ENCODE measurements around the gene HES1. TPM values are rescaled to one million over a fixed set of nuclear protein-coding genes. Genes with fewer than 3 reads are reported as not detected.

Gene HES1
- total RNA-seq, 3 donors from 2014 or later: 6.6 to 110 (median 87.2) TPM

- intact Hi-C loops (cut with DNase I; ENCODE audit: low total_unique reads): no loop called here
- H3K9me3 ChIP-seq: no peaks in the 10 kb centered on the region
- no peak overlapping the region for H3K4me3 ChIP-seq
- H3K27me3 ChIP-seq: no peaks in the 10 kb centered on the region
- no peak for TF ChIP-seq POLR2AphosphoS5 (IDR thresholded peaks at IDR 0.05)
- TF ChIP-seq CTCF (IDR thresholded peaks at IDR 0.05): no peak
- no peak for TF ChIP-seq POLR2A (IDR thresholded peaks at IDR 0.05)
- peaks cover 4 to 17% of the 10 kb centered on the region in 2 donors for H3K4me1 ChIP-seq
- no peak for DNase-seq (ENCODE audit: low spot score in 2 of 2)
- H3K36me3 ChIP-seq: no peaks in the 10 kb centered on the region
- H3K27ac ChIP-seq: no peak overlapping the region
These were observed 42.1 kb upstream of the HES1 start for GRCh38 chr3:194093842-194094241.

GRCh38 chr3:194095464-194095863, 40.5 kb upstream of the HES1 start:
- no peaks in the 10 kb centered on the region for H3K9me3 ChIP-seq
- intact Hi-C loops (cut with DNase I; ENCODE audit: low total_unique reads): no loop called here
- H3K4me3 ChIP-seq: no peak overlapping the region
- no peaks in the 10 kb centered on the region for H3K36me3 ChIP-seq
- peaks cover 0 to 17% of the 10 kb centered on the region in 2 donors for H3K4me1 ChIP-seq
- TF ChIP-seq CTCF (IDR thresholded peaks at IDR 0.05): no peak
- TF ChIP-seq POLR2A (IDR thresholded peaks at IDR 0.05): no peak
- no peak for TF ChIP-seq POLR2AphosphoS5 (IDR thresholded peaks at IDR 0.05)
- H3K27ac ChIP-seq: peak overlapping the region; percentile 44 to 46
- no peaks in the 10 kb centered on the region for H3K27me3 ChIP-seq
- peak in 1 of 2 donors; percentile 56 for DNase-seq (ENCODE audit: low spot score in 2 of 2)

GRCh38 chr3:194095902-194096301, 40.0 kb upstream of the HES1 start:
- Histone ChIP-seq H3K27ac (peak overlapping the region; percentile 44 to 46), H3K9me3 (no peaks in the 10 kb centered on the region), H3K4me3 (no peak overlapping the region), H3K36me3 (no peaks in the 10 kb centered on the region), H3K27me3 (no peaks in the 10 kb centered on the region), H3K4me1 (peaks cover 0 to 17% of the 10 kb centered on the region in 2 donors)
- TF ChIP-seq POLR2AphosphoS5 (IDR thresholded peaks at IDR 0.05) (no peak), POLR2A (IDR thresholded peaks at IDR 0.05) (no peak), CTCF (IDR thresholded peaks at IDR 0.05) (no peak)
- no peak for DNase-seq (ENCODE audit: low spot score in 2 of 2)
- intact Hi-C loops (cut with DNase I; ENCODE audit: low total_unique reads): no loop called here

- H3K4me3 ChIP-seq: peak overlapping the region in 1 of 3 donors; percentile 17
- H3K27me3 ChIP-seq: no peaks in the 10 kb centered on the region
- H3K4me1 ChIP-seq: peaks cover 0 to 17% of the 10 kb centered on the region in 2 donors
- H3K36me3 ChIP-seq: no peaks in the 10 kb centered on the region
- intact Hi-C loops (cut with DNase I; ENCODE audit: low total_unique reads): no loop called here
- peak in 1 of 2 donors; percentile 37 for DNase-seq (ENCODE audit: low spot score in 2 of 2)
- H3K27ac ChIP-seq: peak overlapping the region; percentile 79 to 84
- no peaks in the 10 kb centered on the region for H3K9me3 ChIP-seq
- no peak for TF ChIP-seq POLR2A (IDR thresholded peaks at IDR 0.05)
- no peak for TF ChIP-seq CTCF (IDR thresholded peaks at IDR 0.05)
- no peak for TF ChIP-seq POLR2AphosphoS5 (IDR thresholded peaks at IDR 0.05)
These were observed 38.6 kb upstream of the HES1 start for GRCh38 chr3:194097141-194097882.

- Histone ChIP-seq H3K4me1 (peaks cover 0 to 17% of the 10 kb centered on the region in 2 donors), H3K9me3 (no peaks in the 10 kb centered on the region), H3K27ac (peak overlapping the region; percentile 79 to 84), H3K27me3 (no peaks in the 10 kb centered on the region), H3K36me3 (no peaks in the 10 kb centered on the region), H3K4me3 (no peak overlapping the region)
- no peak for TF ChIP-seq CTCF (IDR thresholded peaks at IDR 0.05)
- no peak for TF ChIP-seq POLR2A (IDR thresholded peaks at IDR 0.05)
- no peak for TF ChIP-seq POLR2AphosphoS5 (IDR thresholded peaks at IDR 0.05)
- DNase-seq (ENCODE audit: low spot score in 2 of 2): no peak
- intact Hi-C loops (cut with DNase I; ENCODE audit: low total_unique reads): no loop called here
These were observed 37.7 kb upstream of the HES1 start for GRCh38 chr3:194098081-194098842.
